ENCODE data around the gene C4orf50.
A peak's percentile ranks its signal among the peaks of the same experiment; 100 is the strongest.

DNA sequence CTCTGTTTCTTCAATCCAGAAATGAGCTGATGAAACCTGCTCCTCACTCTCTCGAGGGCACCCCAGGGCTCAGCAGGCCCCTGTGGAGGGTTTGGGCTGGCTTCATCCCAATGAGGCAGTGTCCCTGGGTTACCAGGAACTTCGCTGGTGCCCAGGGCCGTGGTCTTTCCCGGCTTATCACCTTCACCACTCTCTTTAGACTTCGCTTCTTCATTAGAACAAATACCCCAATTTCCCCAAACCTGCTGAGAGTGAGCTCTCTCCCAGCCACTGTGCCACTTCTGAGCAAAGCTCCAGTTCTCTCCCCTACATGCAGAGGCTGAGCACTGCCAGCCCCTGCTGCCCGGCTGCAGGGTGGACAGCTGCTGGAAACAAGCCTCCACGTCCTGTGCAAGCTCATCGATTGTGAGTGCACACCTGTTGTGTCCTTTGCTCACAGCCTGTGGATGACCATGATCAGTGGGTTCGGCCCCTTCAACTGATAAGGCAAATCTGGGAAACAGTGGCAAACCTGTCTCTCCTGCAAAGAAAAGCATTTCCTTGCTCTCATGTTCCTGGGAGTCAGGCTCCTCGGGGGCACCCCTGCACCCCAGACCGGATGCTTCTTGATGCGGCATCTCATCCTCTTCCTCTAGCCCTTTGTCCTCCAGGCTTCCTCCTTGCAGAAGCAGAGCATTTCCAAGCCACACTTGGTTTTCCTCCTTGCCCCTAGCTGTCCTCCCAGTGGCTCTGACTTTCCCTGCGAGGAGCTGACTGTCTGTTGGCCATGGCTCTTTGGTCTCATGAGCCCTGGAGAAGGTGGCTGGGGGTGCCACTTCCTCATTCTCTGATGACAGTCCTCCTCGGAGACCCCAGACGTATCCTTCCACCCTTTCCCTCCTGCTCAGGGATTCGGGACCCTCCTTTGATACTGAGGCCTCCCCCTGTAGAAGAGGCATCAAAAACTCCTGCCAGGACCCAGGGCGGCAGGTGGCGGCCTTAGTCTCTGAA is 28.7 kb downstream of the C4orf50 start:
- TF ChIP-seq, protein P1, sequence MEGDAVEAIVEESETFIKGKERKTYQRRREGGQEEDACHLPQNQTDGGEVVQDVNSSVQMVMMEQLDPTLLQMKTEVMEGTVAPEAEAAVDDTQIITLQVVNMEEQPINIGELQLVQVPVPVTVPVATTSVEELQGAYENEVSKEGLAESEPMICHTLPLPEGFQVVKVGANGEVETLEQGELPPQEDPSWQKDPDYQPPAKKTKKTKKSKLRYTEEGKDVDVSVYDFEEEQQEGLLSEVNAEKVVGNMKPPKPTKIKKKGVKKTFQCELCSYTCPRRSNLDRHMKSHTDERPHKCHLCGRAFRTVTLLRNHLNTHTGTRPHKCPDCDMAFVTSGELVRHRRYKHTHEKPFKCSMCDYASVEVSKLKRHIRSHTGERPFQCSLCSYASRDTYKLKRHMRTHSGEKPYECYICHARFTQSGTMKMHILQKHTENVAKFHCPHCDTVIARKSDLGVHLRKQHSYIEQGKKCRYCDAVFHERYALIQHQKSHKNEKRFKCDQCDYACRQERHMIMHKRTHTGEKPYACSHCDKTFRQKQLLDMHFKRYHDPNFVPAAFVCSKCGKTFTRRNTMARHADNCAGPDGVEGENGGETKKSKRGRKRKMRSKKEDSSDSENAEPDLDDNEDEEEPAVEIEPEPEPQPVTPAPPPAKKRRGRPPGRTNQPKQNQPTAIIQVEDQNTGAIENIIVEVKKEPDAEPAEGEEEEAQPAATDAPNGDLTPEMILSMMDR (IDR thresholded peaks at IDR 0.05; ENCODE audit: insufficient read depth, low read length) = no peak
- TF ChIP-seq, protein P2, sequence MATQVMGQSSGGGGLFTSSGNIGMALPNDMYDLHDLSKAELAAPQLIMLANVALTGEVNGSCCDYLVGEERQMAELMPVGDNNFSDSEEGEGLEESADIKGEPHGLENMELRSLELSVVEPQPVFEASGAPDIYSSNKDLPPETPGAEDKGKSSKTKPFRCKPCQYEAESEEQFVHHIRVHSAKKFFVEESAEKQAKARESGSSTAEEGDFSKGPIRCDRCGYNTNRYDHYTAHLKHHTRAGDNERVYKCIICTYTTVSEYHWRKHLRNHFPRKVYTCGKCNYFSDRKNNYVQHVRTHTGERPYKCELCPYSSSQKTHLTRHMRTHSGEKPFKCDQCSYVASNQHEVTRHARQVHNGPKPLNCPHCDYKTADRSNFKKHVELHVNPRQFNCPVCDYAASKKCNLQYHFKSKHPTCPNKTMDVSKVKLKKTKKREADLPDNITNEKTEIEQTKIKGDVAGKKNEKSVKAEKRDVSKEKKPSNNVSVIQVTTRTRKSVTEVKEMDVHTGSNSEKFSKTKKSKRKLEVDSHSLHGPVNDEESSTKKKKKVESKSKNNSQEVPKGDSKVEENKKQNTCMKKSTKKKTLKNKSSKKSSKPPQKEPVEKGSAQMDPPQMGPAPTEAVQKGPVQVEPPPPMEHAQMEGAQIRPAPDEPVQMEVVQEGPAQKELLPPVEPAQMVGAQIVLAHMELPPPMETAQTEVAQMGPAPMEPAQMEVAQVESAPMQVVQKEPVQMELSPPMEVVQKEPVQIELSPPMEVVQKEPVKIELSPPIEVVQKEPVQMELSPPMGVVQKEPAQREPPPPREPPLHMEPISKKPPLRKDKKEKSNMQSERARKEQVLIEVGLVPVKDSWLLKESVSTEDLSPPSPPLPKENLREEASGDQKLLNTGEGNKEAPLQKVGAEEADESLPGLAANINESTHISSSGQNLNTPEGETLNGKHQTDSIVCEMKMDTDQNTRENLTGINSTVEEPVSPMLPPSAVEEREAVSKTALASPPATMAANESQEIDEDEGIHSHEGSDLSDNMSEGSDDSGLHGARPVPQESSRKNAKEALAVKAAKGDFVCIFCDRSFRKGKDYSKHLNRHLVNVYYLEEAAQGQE (IDR thresholded peaks at IDR 0.05; ENCODE audit: insufficient replicate concordance, low read depth) = no peak
- no peak for TF ChIP-seq POLR2AphosphoS5 (IDR thresholded peaks at IDR 0.05; ENCODE audit: low read depth)
- no peak for TF ChIP-seq GABPA (IDR thresholded peaks at IDR 0.05; ENCODE audit: low read depth)
- TF ChIP-seq SPI1 (IDR thresholded peaks at IDR 0.05; ENCODE audit: borderline replicate concordance, low read depth) = 0 out of 2 replicates have a peak, but pooled peaks have one; percentile 17
